Retinal pigment epithelial cell (primary cell): ENCODE results near the gene MCM7.

ENCODE experiments used
- DNase-seq: peaks from one replicate; pipeline ENCODE4 v3.0.0-alpha.2; 2010; ENCODE audit warnings: low read depth
- H3K4me3 ChIP-seq: 2 replicates; pipeline ENCODE4 v1.5.1; 2011; ENCODE audit warnings: mild to moderate bottlenecking, low read length, control low read depth, moderate library complexity
- CTCF ChIP-seq: conservative IDR thresholded peaks from 2 replicates; pipeline ENCODE4 v1.5.1; 2011; ENCODE audit warnings: low read depth, low read length, control low read depth, inconsistent platforms

MCM7 gene

GRCh38 chr7:100069991-100070390 lies 31.2 kb downstream of the MCM7 start:
- no peak for DNase-seq
- TF ChIP-seq CTCF, result no peak
- H3K4me3 ChIP-seq, result no peak overlapping the region

DNA sequence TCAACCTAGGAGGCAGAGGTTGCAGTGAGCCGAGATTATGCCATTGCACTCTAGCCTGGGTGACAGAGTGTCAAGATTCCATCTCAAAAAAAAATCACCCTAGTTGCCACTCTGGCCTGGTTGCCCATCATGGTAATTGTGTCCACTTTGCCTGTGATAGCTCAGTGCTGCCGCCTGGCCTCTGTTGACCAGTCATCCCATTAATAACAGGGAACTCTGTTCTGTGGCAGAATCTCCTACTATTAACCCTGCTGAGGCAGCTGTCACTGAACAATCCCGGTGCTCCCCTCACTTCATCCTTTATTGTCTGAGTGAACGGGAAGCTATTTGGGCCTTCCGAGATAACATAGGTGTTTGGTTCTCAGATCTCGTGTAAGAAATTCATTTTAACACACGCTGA lies 34.2 kb downstream of the MCM7 start:
- H3K4me3 ChIP-seq, result no peak overlapping the region
- no peak for DNase-seq
- no peak for TF ChIP-seq CTCF

GRCh38 chr7:100065452-100066186 lies 35.6 kb downstream of the MCM7 start:
- no peak for TF ChIP-seq CTCF
- H3K4me3 ChIP-seq, result no peak overlapping the region
- no peak for DNase-seq

- H3K4me3 ChIP-seq, result no peak overlapping the region
- TF ChIP-seq CTCF, result no peak
- DNase-seq, result no peak
Measured at GRCh38 chr7:100064162-100064561, 37.0 kb downstream of the MCM7 start.

- no peak for DNase-seq
- no peak for TF ChIP-seq CTCF
- H3K4me3 ChIP-seq, result no peak overlapping the region
Measured at GRCh38 chr7:100063376-100063775, 37.8 kb downstream of the MCM7 start.

- no peak for DNase-seq
- no peak for TF ChIP-seq CTCF
- H3K4me3 ChIP-seq, result no peak overlapping the region
Measured at GRCh38 chr7:100061518-100062193, 39.5 kb downstream of the MCM7 start.

DNA sequence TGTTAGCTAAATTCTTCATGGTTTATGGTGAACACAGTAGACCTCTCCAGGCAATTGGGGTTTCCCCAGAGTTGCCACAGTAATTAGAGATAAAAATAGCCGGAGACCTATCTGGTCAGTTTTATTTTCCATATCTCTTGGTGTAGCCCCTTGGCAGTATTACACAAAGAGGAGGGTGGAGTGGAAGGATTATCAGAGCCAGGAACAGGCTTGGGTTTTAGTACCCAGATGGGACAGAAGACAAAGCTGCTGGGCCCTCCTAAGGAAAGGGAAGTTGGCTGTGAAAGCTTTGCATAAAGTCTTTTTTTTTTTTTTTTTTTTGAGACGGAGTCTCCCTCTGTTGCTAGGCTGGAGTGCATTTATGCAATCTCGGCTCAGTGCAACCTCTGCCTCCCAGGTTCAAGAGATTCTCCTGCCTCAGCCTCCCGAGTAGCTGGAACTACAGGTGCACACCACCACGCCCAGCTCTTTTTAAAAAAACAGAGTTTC lies 41.9 kb downstream of the MCM7 start:
- no peak for DNase-seq
- TF ChIP-seq CTCF, result no peak
- no peak overlapping the region for H3K4me3 ChIP-seq
